HL-60 (cell line): ENCODE data around the gene RASSF1.

Source experiments
- GABPA ChIP-seq: IDR thresholded peaks from 2 replicates; pipeline ENCODE4 v1.6.1; 2012; ENCODE audit warnings: low read depth
- POLR2AphosphoS5 ChIP-seq: IDR thresholded peaks from 2 replicates; pipeline ENCODE4 v1.6.1; 2012; ENCODE audit warnings: low read depth
- TF ChIP-seq, protein P1 (sequence below): IDR thresholded peaks from one replicate; pipeline ENCODE4 v1.5.1; 2011; ENCODE audit warnings: low read length, control low read depth, inconsistent platforms; ENCODE audit not compliant: insufficient read depth
- TF ChIP-seq, protein P2 (sequence below): IDR thresholded peaks from 2 replicates; pipeline ENCODE4 v1.6.1; 2012; ENCODE audit warnings: low read depth; ENCODE audit not compliant: insufficient replicate concordance

DNA sequence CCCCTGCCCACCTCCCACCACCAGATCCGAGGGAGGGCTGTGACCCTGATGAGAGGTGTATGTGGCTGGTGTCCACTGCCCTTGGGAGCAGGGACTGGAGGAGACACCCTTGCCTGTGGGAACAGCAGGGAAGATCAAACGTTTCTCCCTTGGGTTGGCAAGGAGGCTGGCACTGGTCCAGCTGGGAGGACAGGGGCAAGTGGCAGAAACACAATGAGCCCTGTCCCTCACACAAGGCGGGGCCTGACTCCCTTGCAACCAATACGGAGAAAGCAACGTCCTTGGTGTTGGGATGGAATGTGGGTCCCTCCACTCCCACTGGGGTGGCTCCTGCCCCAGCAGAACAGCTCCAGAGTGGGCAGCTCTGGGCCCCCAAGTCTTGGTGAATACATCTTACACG, 23.3 kb downstream of the RASSF1 start:
- TF ChIP-seq POLR2AphosphoS5 = no peak
- TF ChIP-seq, protein P1, sequence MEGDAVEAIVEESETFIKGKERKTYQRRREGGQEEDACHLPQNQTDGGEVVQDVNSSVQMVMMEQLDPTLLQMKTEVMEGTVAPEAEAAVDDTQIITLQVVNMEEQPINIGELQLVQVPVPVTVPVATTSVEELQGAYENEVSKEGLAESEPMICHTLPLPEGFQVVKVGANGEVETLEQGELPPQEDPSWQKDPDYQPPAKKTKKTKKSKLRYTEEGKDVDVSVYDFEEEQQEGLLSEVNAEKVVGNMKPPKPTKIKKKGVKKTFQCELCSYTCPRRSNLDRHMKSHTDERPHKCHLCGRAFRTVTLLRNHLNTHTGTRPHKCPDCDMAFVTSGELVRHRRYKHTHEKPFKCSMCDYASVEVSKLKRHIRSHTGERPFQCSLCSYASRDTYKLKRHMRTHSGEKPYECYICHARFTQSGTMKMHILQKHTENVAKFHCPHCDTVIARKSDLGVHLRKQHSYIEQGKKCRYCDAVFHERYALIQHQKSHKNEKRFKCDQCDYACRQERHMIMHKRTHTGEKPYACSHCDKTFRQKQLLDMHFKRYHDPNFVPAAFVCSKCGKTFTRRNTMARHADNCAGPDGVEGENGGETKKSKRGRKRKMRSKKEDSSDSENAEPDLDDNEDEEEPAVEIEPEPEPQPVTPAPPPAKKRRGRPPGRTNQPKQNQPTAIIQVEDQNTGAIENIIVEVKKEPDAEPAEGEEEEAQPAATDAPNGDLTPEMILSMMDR = no peak
- TF ChIP-seq GABPA = no peak
- TF ChIP-seq, protein P2, sequence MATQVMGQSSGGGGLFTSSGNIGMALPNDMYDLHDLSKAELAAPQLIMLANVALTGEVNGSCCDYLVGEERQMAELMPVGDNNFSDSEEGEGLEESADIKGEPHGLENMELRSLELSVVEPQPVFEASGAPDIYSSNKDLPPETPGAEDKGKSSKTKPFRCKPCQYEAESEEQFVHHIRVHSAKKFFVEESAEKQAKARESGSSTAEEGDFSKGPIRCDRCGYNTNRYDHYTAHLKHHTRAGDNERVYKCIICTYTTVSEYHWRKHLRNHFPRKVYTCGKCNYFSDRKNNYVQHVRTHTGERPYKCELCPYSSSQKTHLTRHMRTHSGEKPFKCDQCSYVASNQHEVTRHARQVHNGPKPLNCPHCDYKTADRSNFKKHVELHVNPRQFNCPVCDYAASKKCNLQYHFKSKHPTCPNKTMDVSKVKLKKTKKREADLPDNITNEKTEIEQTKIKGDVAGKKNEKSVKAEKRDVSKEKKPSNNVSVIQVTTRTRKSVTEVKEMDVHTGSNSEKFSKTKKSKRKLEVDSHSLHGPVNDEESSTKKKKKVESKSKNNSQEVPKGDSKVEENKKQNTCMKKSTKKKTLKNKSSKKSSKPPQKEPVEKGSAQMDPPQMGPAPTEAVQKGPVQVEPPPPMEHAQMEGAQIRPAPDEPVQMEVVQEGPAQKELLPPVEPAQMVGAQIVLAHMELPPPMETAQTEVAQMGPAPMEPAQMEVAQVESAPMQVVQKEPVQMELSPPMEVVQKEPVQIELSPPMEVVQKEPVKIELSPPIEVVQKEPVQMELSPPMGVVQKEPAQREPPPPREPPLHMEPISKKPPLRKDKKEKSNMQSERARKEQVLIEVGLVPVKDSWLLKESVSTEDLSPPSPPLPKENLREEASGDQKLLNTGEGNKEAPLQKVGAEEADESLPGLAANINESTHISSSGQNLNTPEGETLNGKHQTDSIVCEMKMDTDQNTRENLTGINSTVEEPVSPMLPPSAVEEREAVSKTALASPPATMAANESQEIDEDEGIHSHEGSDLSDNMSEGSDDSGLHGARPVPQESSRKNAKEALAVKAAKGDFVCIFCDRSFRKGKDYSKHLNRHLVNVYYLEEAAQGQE = no peak
